ENCODE data around the gene KCNJ15.
"Not testable (repeated sequence)": the region's sequence is repeated elsewhere in the genome, so short reads cannot be mapped to it uniquely, and the experiment has no call there.

The KCNJ15 gene

DNA sequence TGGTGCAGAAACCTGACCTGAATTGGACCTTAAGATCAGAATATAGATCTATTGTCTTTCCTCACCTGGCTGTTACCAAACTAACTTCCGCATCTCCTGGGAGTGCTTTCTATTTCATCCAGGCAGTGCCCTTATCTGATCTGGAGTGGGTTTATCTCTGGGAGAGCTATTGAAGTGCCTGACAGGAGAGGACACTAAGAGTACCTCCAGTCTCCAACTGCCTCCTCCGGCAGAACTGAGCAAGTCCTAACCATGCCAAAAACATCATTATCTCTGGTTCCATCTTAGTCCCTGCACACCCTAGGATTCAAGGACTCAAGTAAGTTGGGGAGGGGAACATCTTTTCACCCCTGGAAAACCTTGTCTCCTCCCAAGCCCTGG lies 12.4 kb upstream of the KCNJ15 start:
- in situ Hi-C loops (cut with MboI; ENCODE audit: low sequenced_read_pairs) = no loop called here

- in situ Hi-C loops (cut with MboI; ENCODE audit: low sequenced_read_pairs) = no loop called here
Observed at GRCh38 chr21:38244885-38245869, 11.6 kb upstream of the KCNJ15 start.

- in situ Hi-C loops (cut with MboI; ENCODE audit: low sequenced_read_pairs) = no loop called here
Observed at GRCh38 chr21:38246511-38246910, 10.3 kb upstream of the KCNJ15 start.

- in situ Hi-C loops (cut with MboI; ENCODE audit: low sequenced_read_pairs) = not testable (repeated sequence)
Observed at GRCh38 chr21:38247054-38247453, 9.7 kb upstream of the KCNJ15 start.

DNA sequence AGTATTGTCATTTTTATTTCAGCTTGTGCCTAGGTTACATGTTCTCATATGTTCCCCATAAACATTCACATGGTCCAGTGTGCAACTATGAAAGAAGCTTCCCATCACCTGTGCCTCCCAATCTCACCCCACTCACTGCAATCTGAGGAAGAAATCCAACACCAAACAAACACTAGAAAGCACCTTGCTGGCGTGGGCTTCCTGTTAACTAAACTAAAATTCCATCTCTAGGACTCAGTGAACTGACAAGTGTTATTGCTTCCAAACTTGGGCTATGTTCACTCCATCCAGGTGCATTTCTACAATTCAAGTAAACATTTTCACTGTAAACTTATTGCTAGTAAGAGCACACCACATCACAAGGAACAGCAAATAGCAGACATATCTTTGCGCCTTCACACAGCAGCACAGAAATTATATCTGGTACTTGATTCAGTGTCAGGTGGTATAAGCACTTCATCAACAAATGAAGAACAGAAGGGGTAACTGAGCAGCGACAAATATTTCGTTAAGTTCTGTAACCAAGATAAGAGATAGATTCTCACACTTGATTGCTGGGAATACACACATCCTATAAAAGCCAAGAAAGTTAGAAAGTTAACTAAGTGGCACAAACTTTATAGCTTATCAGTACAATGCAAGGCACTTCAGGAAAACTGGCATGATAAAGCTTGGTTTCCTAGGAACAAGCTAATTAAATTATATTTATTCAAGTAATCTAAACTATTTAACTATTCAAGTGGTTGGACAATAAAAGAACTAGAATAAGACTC lies 8.9 kb upstream of the KCNJ15 start:
- in situ Hi-C loops (cut with MboI; ENCODE audit: low sequenced_read_pairs) = no loop called here

DNA sequence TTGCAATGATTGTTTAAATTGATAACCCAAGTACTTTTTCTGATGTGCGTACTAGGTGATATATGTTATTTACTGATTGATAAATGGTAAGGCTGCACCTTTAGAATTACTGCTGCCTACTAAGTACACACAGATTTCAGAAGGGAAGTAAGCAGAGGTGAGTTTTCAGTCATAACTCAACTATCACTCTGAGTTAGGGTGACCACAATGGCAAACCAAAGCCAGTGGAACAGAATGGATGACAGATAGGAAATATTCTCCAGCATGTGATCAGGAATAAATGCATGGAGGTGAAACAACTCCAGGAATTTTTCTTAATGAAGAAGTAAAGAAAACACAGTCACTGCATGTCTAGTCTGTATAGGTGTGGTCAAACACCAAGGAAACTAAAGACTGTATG lies 7.5 kb upstream of the KCNJ15 start:
- in situ Hi-C loops (cut with MboI; ENCODE audit: low sequenced_read_pairs) = no loop called here

GRCh38 chr21:38249696-38250278 lies 7.0 kb upstream of the KCNJ15 start:
- in situ Hi-C loops (cut with MboI; ENCODE audit: low sequenced_read_pairs) = no loop called here

DNA sequence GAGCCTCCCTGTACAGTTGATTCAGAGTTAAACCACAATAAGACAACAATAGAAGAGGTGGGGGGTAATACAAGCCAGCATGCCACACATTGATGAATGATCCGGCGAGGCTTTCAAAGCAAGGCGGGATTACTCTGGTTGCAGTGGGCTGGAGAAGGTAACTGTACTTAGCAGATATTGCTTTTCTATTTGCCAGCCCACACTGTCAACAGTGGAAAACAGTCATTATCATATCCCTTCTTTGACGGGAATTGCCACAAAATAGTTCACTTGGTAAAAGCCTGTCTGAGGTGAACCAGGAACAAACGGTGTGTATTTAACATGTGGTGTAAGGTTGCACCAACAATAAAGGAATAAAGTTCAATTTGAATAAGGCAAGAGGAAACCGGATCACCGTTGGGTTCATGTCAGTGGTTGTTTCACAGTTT lies 5.8 kb upstream of the KCNJ15 start:
- in situ Hi-C loops (cut with MboI; ENCODE audit: low sequenced_read_pairs) = no loop called here

DNA sequence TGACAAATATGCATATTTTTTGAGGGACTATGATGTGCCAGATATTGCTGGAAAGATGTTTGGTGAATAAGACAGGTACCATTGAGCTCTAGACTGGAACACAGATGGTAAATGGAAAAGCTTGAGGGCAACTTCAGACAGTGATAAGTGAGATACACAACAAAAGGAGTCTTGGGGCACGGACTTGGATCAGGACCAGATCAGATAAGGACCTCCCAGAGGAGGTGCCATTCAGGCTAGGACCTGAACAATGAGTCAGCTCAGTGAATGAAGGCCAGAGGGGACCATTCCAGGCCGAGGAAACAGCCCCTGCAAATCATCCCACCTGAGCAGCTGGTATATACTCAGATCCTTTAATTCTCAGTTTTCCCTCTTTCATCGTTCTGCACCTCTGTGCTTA lies 1.8 kb upstream of the KCNJ15 start:
- in situ Hi-C loops (cut with MboI; ENCODE audit: low sequenced_read_pairs) = no loop called here

- in situ Hi-C loops (cut with MboI; ENCODE audit: low sequenced_read_pairs) = no loop called here
Observed at GRCh38 chr21:38255571-38256117, 1.1 kb upstream of the KCNJ15 start.

DNA sequence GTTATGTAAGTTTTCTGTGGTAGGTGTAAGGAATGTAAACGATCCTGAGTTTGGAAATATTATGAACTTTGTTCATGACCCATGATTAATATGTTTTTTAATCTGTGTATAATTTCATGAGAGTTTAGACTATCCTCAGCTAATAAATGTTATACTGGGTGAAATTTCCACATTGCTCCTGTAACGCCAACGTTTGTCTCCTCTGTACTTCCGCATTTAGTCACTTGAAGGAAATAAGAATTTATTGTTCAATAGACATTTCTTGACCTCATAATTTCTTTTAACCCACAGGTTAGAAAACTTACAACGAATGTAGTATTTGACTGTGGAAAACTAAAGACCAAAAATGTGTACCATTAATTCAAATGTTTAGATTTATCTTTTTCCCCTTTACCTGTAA lies 876 bp downstream of the KCNJ15 start:
- in situ Hi-C loops (cut with MboI; ENCODE audit: low sequenced_read_pairs) = no loop called here

DNA sequence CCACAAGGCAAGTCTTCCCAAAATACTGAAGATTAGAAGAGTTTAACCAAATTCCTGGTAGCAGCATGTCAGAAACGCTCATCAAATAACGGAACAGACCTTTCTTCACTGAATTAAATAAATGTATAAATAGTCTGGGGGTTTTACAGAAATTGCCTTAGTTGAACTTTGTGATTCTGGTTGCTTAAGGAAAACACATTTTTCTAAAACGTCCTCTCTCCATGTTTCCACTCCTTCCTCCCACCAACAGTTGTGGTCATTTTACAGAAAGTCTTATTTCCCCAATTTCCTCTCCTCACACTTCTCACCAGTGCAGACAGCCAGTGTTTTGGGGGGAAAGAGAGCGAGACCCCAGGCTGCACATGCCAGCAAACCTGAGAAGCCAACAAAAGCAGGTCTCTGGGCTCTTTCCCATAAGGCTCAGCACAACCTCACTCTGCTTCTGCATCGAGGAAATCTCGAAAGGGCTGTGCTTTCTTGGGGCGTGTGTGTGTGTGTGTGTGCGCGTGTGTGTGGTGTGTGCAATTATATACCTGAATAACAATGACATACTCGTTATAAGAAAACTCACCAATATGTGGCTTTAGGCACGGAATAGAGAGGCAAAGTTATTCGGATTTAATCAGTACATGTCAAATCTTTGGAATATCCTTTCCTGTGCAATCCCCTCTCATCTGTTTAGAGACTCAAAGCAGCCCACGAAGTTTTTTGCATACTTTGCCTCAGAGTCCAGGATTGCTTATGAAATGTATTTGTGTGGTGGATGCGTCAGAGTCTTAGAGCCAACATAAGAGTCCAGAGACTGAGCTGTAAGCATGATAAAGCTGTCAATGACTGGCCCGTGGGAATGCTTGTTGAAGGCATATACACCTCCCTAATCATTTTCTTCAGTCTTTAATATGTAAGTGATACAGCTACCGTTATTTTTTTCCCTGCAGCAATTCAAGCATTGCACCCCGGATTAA lies 2.0 kb downstream of the KCNJ15 start:
- in situ Hi-C loops (cut with MboI; ENCODE audit: low sequenced_read_pairs) = no loop called here

DNA sequence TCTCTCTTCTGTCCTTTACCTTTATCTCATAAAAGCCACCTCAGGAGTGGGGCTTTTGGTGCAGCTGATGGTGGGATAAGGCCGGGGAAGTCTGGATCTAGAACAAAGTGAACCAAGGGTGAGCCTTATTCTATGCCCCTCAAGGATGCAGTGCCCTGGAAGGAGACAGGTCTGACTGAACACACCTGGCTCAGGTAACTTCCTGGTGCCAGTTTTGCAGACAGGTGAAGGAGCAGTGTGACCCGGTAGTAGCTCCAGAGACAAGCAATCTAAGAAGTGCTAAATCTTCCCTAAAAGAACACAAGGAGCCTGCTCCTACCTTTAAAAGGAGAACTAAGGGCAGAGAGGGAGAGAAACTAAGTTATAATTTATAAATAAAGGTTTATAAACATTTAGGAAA lies 2.9 kb downstream of the KCNJ15 start:
- in situ Hi-C loops (cut with MboI; ENCODE audit: low sequenced_read_pairs) = no loop called here

DNA sequence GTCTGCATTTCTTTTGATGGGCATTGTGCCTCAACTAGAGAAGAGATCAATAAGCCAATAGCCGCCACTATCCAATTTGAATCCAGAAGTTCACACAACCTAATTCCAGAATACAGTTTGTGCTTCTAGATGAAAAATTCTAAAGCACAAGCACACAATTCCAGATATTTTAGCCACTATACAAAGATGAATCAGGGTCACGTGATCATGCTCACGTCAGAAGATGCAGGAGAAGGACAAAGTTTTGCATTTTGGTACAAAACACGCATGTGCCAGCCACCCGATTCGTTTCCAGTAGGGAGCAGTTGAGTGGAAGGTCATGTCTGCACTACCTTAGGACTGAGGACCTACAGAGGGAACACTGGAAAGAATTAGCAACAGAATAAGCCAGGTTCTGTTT lies 3.6 kb downstream of the KCNJ15 start:
- in situ Hi-C loops (cut with MboI; ENCODE audit: low sequenced_read_pairs) = no loop called here

DNA sequence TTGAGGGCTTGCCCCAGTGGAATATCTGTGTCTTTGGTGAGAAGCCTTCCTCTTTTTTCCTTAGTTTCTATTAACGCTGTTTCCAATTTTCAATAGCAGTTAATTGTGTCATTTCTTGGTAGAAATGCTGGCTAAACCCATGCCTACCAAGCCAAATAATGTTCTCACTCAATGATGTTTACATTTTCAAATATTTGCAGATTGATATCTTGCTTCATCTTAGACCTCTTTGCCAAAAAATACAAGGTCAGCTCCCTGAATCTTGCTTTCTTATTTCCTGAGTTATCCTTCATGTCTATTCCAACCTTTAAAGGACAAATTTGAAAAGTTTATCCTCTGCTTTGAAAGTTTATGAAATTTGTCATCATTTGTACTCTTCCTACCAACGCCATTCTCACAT lies 5.1 kb downstream of the KCNJ15 start:
- in situ Hi-C loops (cut with MboI; ENCODE audit: low sequenced_read_pairs) = no loop called here

GRCh38 chr21:38263493-38263892 lies 6.7 kb downstream of the KCNJ15 start:
- in situ Hi-C loops (cut with MboI; ENCODE audit: low sequenced_read_pairs) = no loop called here

GRCh38 chr21:38264571-38264970 lies 7.8 kb downstream of the KCNJ15 start:
- in situ Hi-C loops (cut with MboI; ENCODE audit: low sequenced_read_pairs) = no loop called here

DNA sequence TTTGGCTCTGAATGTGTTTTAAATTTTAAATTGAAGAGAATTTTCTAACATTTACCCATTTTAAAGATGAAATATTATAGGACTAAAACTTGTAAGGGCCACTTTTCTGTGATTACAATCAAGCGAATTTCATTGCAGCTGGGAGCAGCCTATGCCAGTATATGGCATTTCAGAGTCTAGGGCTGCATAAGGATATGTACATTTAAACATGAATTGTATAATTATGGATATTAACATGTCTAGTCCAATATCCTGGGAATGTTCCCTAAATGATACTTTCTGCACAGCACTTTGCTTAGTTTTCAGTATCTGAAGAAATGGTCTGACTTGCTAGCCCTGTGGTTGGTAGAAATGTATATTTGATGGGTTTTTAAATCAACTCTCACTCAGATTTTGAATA lies 8.4 kb downstream of the KCNJ15 start:
- in situ Hi-C loops (cut with MboI; ENCODE audit: low sequenced_read_pairs) = no loop called here

DNA sequence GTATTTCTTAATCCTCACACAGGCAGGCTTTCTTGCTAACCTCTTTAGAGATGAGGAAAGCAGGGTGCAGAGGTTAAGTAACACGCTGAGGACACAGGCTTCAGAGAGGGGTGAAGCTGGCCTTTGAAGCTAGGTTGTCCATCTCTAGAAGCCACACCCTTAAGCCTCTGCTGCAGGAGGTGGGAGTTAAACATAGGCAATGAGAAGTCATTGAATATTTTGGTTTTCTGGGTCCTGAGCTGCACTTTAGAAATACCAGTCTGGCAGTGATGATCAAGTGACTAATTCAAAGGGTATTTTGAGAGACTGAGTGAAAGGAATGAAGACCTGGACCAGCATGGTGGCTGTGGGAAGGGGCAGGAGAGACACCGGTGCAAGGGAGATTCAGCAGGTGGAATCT lies 9.9 kb downstream of the KCNJ15 start:
- in situ Hi-C loops (cut with MboI; ENCODE audit: low sequenced_read_pairs) = no loop called here

DNA sequence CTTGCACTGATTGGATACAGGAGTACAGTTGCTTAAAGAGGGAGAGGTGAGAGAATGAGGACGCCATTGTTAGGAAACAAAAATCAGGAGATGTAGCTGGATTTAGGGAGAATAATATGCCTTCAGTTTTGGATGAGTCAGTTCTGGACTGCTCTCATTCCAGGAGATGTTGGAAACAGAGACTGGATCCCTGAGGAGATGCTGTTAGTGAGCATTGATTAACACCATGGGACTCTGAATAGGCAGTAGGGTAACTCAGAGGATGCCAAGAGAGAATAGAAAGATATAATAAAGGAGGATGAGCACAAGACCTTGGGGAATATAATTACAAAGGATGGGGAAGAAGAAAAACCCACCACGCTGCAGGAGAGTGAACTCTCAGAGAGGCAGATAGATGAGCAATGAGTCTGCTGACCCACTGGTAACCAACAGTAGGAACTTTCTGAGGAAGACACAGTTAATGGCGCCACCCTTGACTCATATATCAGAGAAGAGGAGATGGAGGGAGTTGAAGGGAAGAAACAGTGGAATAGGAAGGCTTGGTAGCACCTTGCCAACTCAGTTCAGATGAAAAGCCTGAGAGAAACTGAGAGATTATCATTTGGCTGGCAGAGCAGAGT lies 10.5 kb downstream of the KCNJ15 start:
- in situ Hi-C loops (cut with MboI; ENCODE audit: low sequenced_read_pairs) = no loop called here
